Ascending aorta (tissue), 2 donors: ENCODE results near the gene EPRS1. TPM values are rescaled to one million over a fixed set of nuclear protein-coding genes. Genes with fewer than 3 reads are reported as not detected.

Source experiments
- DNase-seq, 2 donors: peaks; one replicate each; pipeline ENCODE4 v3.0.0-alpha.2; 2019; ENCODE audit warnings: low spot score in 2 of 2
- H3K27ac ChIP-seq, 2 donors: fragments of 200-600 bp; sonication (generic); one replicate each; pipeline ENCODE4 v1.5.1; 2016 to 2017; ENCODE audit warnings: mild to moderate bottlenecking in 1 of 2
- H3K27me3 ChIP-seq: fragments of 200-600 bp; sonication (generic); one replicate; pipeline ENCODE4 v1.5.1; 2017
- H3K36me3 ChIP-seq, 2 donors: fragments of 200-600 bp; sonication (generic); one replicate each; pipeline ENCODE4 v1.5.1; 2016
- H3K4me1 ChIP-seq, 2 donors: fragments of 200-600 bp; sonication (generic); one replicate each; pipeline ENCODE4 v1.5.1; 2016 to 2017; ENCODE audit warnings: mild to moderate bottlenecking in 1 of 2
- H3K4me3 ChIP-seq, 2 donors: fragments of 200-600 bp; sonication (generic); one replicate each; pipeline ENCODE4 v1.5.1; 2016 to 2017; ENCODE audit warnings: mild to moderate bottlenecking in 1 of 2
- H3K9me3 ChIP-seq, 2 donors: fragments of 200-600 bp; sonication (generic); one replicate each; pipeline ENCODE4 v1.5.1; 2016
- CTCF ChIP-seq, 3 experiments: fragments of 200-600 bp in 2 of 3; fragments of 450-650 bp in 1 of 3; sonication (generic) in 2 of 3; IDR thresholded peaks; one replicate each; pipeline ENCODE4 v1.5.1; 2016 to 2019; ENCODE audit warnings: antibody characterized with exemption in 3 of 3, mild to moderate bottlenecking in 1 of 3, moderate library complexity in 1 of 3
- intact Hi-C: fragments of 100-400 bp; cut with DNase I; formaldehyde crosslinking; loops from one replicate; pipeline ENCODE4 v1.15.1; 2023
- total RNA-seq: library from RNA; depleted of rRNA; stranded (reverse); fragments of >200 nt; gene quantifications from one replicate; pipeline ENCODE4 v1.1.0, GENCODE V29; 2016

The EPRS1 gene
- 16.0 TPM for total RNA-seq

- H3K4me1 ChIP-seq: peaks cover 0 to 10% of the 10 kb centered on the region in 2 donors
- TF ChIP-seq CTCF (IDR thresholded peaks at IDR 0.05): peak; percentile 70 to 85 (median 76)
- no peaks in the 10 kb centered on the region for H3K9me3 ChIP-seq
- intact Hi-C loops: loop anchor here (1.0 to 5.0 kb wide), 3 partner anchors 33 to 55 kb away; partner anchors contain the start of gene IARS2
- H3K36me3 ChIP-seq: peaks cover 0 to 6% of the 10 kb centered on the region in 2 donors
- peak within 1 kb of the TSS; percentile 84 to 89 for H3K27ac ChIP-seq
- H3K4me3 ChIP-seq: peak within 1 kb of the TSS; percentile 67 to 99
- DNase-seq: peak; percentile 71 to 96
- H3K27me3 ChIP-seq: no peaks in the 10 kb centered on the region
Measured at GRCh38 chr1:220046052-220046930, at the start of gene EPRS1. Gene EPRS1 (minus strand): TSS chr1:220046505. CDS start chr1:220046388, 117 bp downstream.

GRCh38 chr1:220094016-220094911, 48.0 kb upstream of the EPRS1 start, which contains the start of gene IARS2:
Gene IARS2 (plus strand): TSS chr1:220094132. CDS start chr1:220094217, 85 bp downstream.
- intact Hi-C loops: loop anchor here (2.0 to 5.0 kb wide), 2 partner anchors 47 to 103 kb away; partner anchors contain the start of gene EPRS1
- peak in 1 of 2 donors; percentile 25 for DNase-seq
- Histone ChIP-seq H3K27me3 (no peaks in the 10 kb centered on the region), H3K36me3 (peaks cover 12 to 27% of the 10 kb centered on the region in 2 donors), H3K4me3 (peak within 1 kb of the TSS; percentile 97 to 98), H3K4me1 (peaks cover 0 to 10% of the 10 kb centered on the region in 2 donors), H3K27ac (peak within 1 kb of the TSS; percentile 77 to 89), H3K9me3 (no peaks in the 10 kb centered on the region)
- no peak for TF ChIP-seq CTCF (IDR thresholded peaks at IDR 0.05)

GRCh38 chr1:220093361-220094015, 47.2 kb upstream of the EPRS1 start:
- TF ChIP-seq CTCF (IDR thresholded peaks at IDR 0.05): no peak
- intact Hi-C loops: loop anchor here (2.0 to 5.0 kb wide), 3 partner anchors 46 to 177 kb away; partner anchors contain the start of gene EPRS1
- Histone ChIP-seq H3K27me3 (no peaks in the 10 kb centered on the region), H3K36me3 (peaks cover 12 to 22% of the 10 kb centered on the region in 2 donors), H3K4me1 (peaks cover 0 to 10% of the 10 kb centered on the region in 2 donors), H3K27ac (peak overlapping the region; percentile 77 to 89), H3K9me3 (no peaks in the 10 kb centered on the region), H3K4me3 (peak overlapping the region; percentile 97 to 98)
- DNase-seq: peak in 1 of 2 donors; percentile 94

- Histone ChIP-seq H3K36me3 (peaks cover 5 to 14% of the 10 kb centered on the region in 2 donors), H3K27me3 (no peaks in the 10 kb centered on the region), H3K27ac (no peak overlapping the region), H3K4me3 (no peak overlapping the region), H3K4me1 (peaks cover 0 to 10% of the 10 kb centered on the region in 2 donors), H3K9me3 (no peaks in the 10 kb centered on the region)
- DNase-seq: no peak
- intact Hi-C loops: loop anchor here (2.0 to 5.0 kb wide), 2 partner anchors 45 to 178 kb away; partner anchors contain the start of gene EPRS1
- TF ChIP-seq CTCF (IDR thresholded peaks at IDR 0.05): no peak
Measured at GRCh38 chr1:220092694-220093093, 46.4 kb upstream of the EPRS1 start.
